CD4-positive, alpha-beta T cell treated with Interleukin-6 for 4 hours (primary cell): ENCODE results near the gene MXD4.
"Not testable (repeated sequence)": the region's sequence is repeated elsewhere in the genome, so short reads cannot be mapped to it uniquely, and the experiment has no call there.

Experiments
- DNase-seq: peaks from one replicate; pipeline ENCODE4 v3.0.0-alpha.2; 2020; ENCODE audit warnings: mixed read lengths

The MXD4 gene

GRCh38 chr4:2217726-2218125, 44.2 kb downstream of the MXD4 start:
- no peak for DNase-seq

- DNase-seq: no peak
These were observed 49.1 kb downstream of the MXD4 start for GRCh38 chr4:2212831-2213230.

GRCh38 chr4:2202789-2203188, 59.1 kb downstream of the MXD4 start:
- DNase-seq: not testable (repeated sequence)
